H9 (cell line): ENCODE data around the gene ACER1. TPM values are rescaled to one million over a fixed set of nuclear protein-coding genes. Genes with fewer than 3 reads are reported as not detected.

Source experiments
- DNase-seq: peaks from one replicate; pipeline ENCODE4 v3.0.0-alpha.2; 2017
- H2AFZ ChIP-seq: one replicate; pipeline ENCODE4 v1.6.1; 2013; ENCODE audit warnings: mild to moderate bottlenecking, low read length, control low read depth, moderate library complexity
- H2AK5ac ChIP-seq: 2 replicates; pipeline ENCODE4 v1.6.1; 2013; ENCODE audit warnings: low read length, control low read depth, mixed read lengths; ENCODE audit not compliant: insufficient read length
- H2BK120ac ChIP-seq: one replicate; pipeline ENCODE4 v1.6.1; 2013; ENCODE audit warnings: low read depth, mild to moderate bottlenecking, low read length, control low read depth, inconsistent platforms; ENCODE audit not compliant: poor library complexity, severe bottlenecking
- H2BK12ac ChIP-seq: 2 replicates; pipeline ENCODE4 v1.6.1; 2013; ENCODE audit warnings: low read length, control low read depth, mixed read lengths, low read depth; ENCODE audit not compliant: insufficient read length
- H2BK15ac ChIP-seq: 2 replicates; pipeline ENCODE4 v1.6.1; 2013; ENCODE audit warnings: low read depth, low read length, control low read depth
- H2BK20ac ChIP-seq: one replicate; pipeline ENCODE4 v1.6.1; 2013; ENCODE audit warnings: low read depth, mild to moderate bottlenecking, low read length, control low read depth, inconsistent platforms; ENCODE audit not compliant: poor library complexity, severe bottlenecking
- H2BK5ac ChIP-seq: 2 replicates; pipeline ENCODE4 v1.6.1; 2013; ENCODE audit warnings: low read length, control low read depth, mixed read lengths; ENCODE audit not compliant: insufficient read length
- H3K14ac ChIP-seq: 2 replicates; pipeline ENCODE4 v1.6.1; 2013; ENCODE audit warnings: low read length, control low read depth; ENCODE audit not compliant: insufficient read depth
- H3K18ac ChIP-seq: 2 replicates; pipeline ENCODE4 v1.6.1; 2013; ENCODE audit warnings: low read depth, mild to moderate bottlenecking, mixed read lengths, low read length, control low read depth; ENCODE audit not compliant: insufficient read length
- H3K23ac ChIP-seq: 2 replicates; pipeline ENCODE4 v1.6.1; 2013; ENCODE audit warnings: low read length, control low read depth, mixed read lengths, low read depth; ENCODE audit not compliant: insufficient read length
- H3K23me2 ChIP-seq: 2 replicates; pipeline ENCODE4 v1.6.1; 2013; ENCODE audit warnings: low read depth, mild to moderate bottlenecking, mixed read lengths, low read length, control low read depth; ENCODE audit not compliant: insufficient read length, poor library complexity, severe bottlenecking
- H3K27ac ChIP-seq: 2 replicates; pipeline ENCODE4 v1.5.1; 2013; ENCODE audit warnings: low read length, control low read depth, mixed read lengths, low read depth; ENCODE audit not compliant: insufficient read length
- H3K27me3 ChIP-seq: 2 replicates; pipeline ENCODE4 v1.6.1; 2013; ENCODE audit warnings: low read length, control low read depth, inconsistent platforms; ENCODE audit not compliant: insufficient read depth
- H3K4ac ChIP-seq: 2 replicates; pipeline ENCODE4 v1.6.1; 2013; ENCODE audit warnings: low read depth, mild to moderate bottlenecking, control low read depth, inconsistent platforms, low read length, moderate library complexity
- H3K4me1 ChIP-seq: 2 replicates; pipeline ENCODE4 v1.6.1; 2013; ENCODE audit warnings: low read length, control low read depth, inconsistent platforms; ENCODE audit not compliant: insufficient read depth
- H3K4me2 ChIP-seq: 2 replicates; pipeline ENCODE4 v1.6.1; 2013; ENCODE audit warnings: low read length, control low read depth, mixed read lengths; ENCODE audit not compliant: insufficient read length, insufficient read depth
- H3K56ac ChIP-seq: 2 replicates; pipeline ENCODE4 v1.6.1; 2013; ENCODE audit warnings: low read depth, mild to moderate bottlenecking, mixed read lengths, low read length, control low read depth; ENCODE audit not compliant: insufficient read length
- H3K79me1 ChIP-seq: 2 replicates; pipeline ENCODE4 v1.6.1; 2013; ENCODE audit warnings: low read depth, mild to moderate bottlenecking, moderate library complexity, low read length, control low read depth, inconsistent platforms; ENCODE audit not compliant: insufficient read depth, poor library complexity, severe bottlenecking
- H3K79me2 ChIP-seq: 2 replicates; pipeline ENCODE4 v1.6.1; 2013; ENCODE audit warnings: low read length, control low read depth, inconsistent platforms; ENCODE audit not compliant: insufficient read depth
- H3K9ac ChIP-seq: 2 replicates; pipeline ENCODE4 v1.6.1; 2013; ENCODE audit warnings: low read length, control low read depth, mixed read lengths; ENCODE audit not compliant: insufficient read length; ENCODE audit errors: extremely low read depth
- H3K9me3 ChIP-seq: one replicate; pipeline ENCODE4 v1.6.1; 2013; ENCODE audit warnings: low read depth, low read length, inconsistent platforms; ENCODE audit not compliant: control insufficient read depth
- H3T11ph ChIP-seq: one replicate; pipeline ENCODE4 v1.6.1; 2013; ENCODE audit warnings: mild to moderate bottlenecking, low read length, control low read depth, inconsistent platforms
- H4K20me1 ChIP-seq: one replicate; pipeline ENCODE4 v1.6.1; 2013; ENCODE audit not compliant: control insufficient read depth, insufficient read length, insufficient read depth
- H4K5ac ChIP-seq: 2 replicates; pipeline ENCODE4 v1.6.1; 2013; ENCODE audit warnings: low read depth, mild to moderate bottlenecking, mixed read lengths, low read length, control low read depth; ENCODE audit not compliant: insufficient read length
- H4K8ac ChIP-seq: replicated peaks from 2 replicates; pipeline ENCODE4 v1.6.1; 2013; ENCODE audit warnings: low read length, control low read depth, mixed read lengths, low read depth; ENCODE audit not compliant: insufficient read length
- H4K91ac ChIP-seq: 2 replicates; pipeline ENCODE4 v1.6.1; 2013; ENCODE audit warnings: low read depth, mild to moderate bottlenecking, moderate library complexity, mixed read lengths, low read length, control low read depth; ENCODE audit not compliant: insufficient read length
- H3K27ac Mint-ChIP-seq, 3 experiments: 2 replicates in 2 of 3; 3 replicates in 1 of 3; pipeline ENCODE4 v1.8.0; 2020 to 2021; ENCODE audit warnings: mixed read lengths in 3 of 3, mild to moderate bottlenecking in 1 of 3, moderate library complexity in 1 of 3
- H3K27me3 Mint-ChIP-seq: 2 replicates; pipeline ENCODE4 v1.8.0; 2021; ENCODE audit warnings: low read depth, mild to moderate bottlenecking, moderate library complexity, mixed read lengths
- H3K36me3 Mint-ChIP-seq, 3 experiments: 2 replicates in 2 of 3; 3 replicates in 1 of 3; pipeline ENCODE4 v1.8.0; 2020 to 2021; ENCODE audit warnings: low read depth in 3 of 3, mixed read lengths in 3 of 3; ENCODE audit not compliant: insufficient read depth in 1 of 3
- H3K4me1 Mint-ChIP-seq, 2 experiments: 2 replicates each; pipeline ENCODE4 v1.8.0; 2020; ENCODE audit warnings: mixed read lengths in 2 of 2
- H3K4me3 Mint-ChIP-seq, 2 experiments: 2 replicates in 1 of 2; 3 replicates in 1 of 2; pipeline ENCODE4 v1.8.0; 2020 to 2021; ENCODE audit warnings: mild to moderate bottlenecking in 2 of 2, mixed read lengths in 2 of 2, moderate library complexity in 1 of 2
- H3K9me3 Mint-ChIP-seq, 2 experiments: 2 replicates in 1 of 2; 3 replicates in 1 of 2; pipeline ENCODE4 v1.8.0; 2020; ENCODE audit warnings: mild to moderate bottlenecking in 2 of 2, mixed read lengths in 2 of 2, moderate library complexity in 1 of 2
- CTCF ChIP-seq: fragments of 200-600 bp; sonication (generic); conservative IDR thresholded peaks from 3 replicates; pipeline ENCODE4 v1.8.0; 2021; ENCODE audit warnings: antibody characterized with exemption, mild to moderate bottlenecking
- WGBS: extraction: QIAGEN DNeasy Blood & Tissue Kit; methylation state at CpG from one replicate; pipeline ENCODE4 v1.1.7; 2013; ENCODE audit warnings: missing lambda C conversion rate, low lambda C conversion rate, mixed read lengths; ENCODE audit not compliant: insufficient read length; ENCODE audit errors: extremely low coverage; 5-methylcytosine and 5-hydroxymethylcytosine counted together
- total RNA-seq: library from RNA; stranded (reverse); gene quantifications from 2 replicates; pipeline ENCODE4 v1.2.1, GENCODE V29; 2021

ACER1 gene
- total RNA-seq, 1 experiment from 2014 or later = not detected

- Mint-ChIP-seq H3K4me3 (no peak overlapping the region), H3K27ac (0 out of 7 replicates have a peak overlapping the region, but pooled peaks of 1 of the 3 experiments have one; percentile 28), H3K4me1 (peaks cover 7 to 20% of the 10 kb centered on the region in 2 experiments), H3K9me3 (peaks cover 4% of the 10 kb centered on the region in 2 experiments; a peak in 4 of 5 replicates), H3K27me3 (no peaks in the 10 kb centered on the region), H3K36me3 (peaks cover 34 to 45% (median 43%) of the 10 kb centered on the region in 3 experiments)
- no peak overlapping the region for H3K27ac ChIP-seq
- no peak overlapping the region for H2BK120ac ChIP-seq
- TF ChIP-seq CTCF = no peak
- H2BK5ac ChIP-seq = no peak overlapping the region
- H2AK5ac ChIP-seq = no peak overlapping the region
- H3K23me2 ChIP-seq = no peaks in the 10 kb centered on the region
- no peak overlapping the region for H3K23ac ChIP-seq
- no peaks in the 10 kb centered on the region for H4K20me1 ChIP-seq
- H4K91ac ChIP-seq = no peak overlapping the region
- H3K14ac ChIP-seq = no peak overlapping the region
- no peaks in the 10 kb centered on the region for H3K27me3 ChIP-seq
- H3K18ac ChIP-seq = no peak overlapping the region
- H3K9me3 ChIP-seq = no peaks in the 10 kb centered on the region
- no peaks in the 10 kb centered on the region for H3K79me1 ChIP-seq
- no peak overlapping the region for H3K4me2 ChIP-seq
- no peak overlapping the region for H2BK20ac ChIP-seq
- no peak overlapping the region for H4K5ac ChIP-seq
- H3K79me2 ChIP-seq = no peaks in the 10 kb centered on the region
- no peak overlapping the region for H3T11ph ChIP-seq
- no peak overlapping the region for H4K8ac ChIP-seq
- H3K4me1 ChIP-seq = no peaks in the 10 kb centered on the region
- DNase-seq = no peak
- H2BK15ac ChIP-seq = no peak overlapping the region
- WGBS = no CpG with 5 or more reads among the region's 6 CpGs
- H3K9ac ChIP-seq = no peak overlapping the region
- H2BK12ac ChIP-seq = no peak overlapping the region
- no peak overlapping the region for H2AFZ ChIP-seq
- no peak overlapping the region for H3K4ac ChIP-seq
- H3K56ac ChIP-seq = no peak overlapping the region
These were observed 44.6 kb upstream of the ACER1 start for GRCh38 chr19:6378041-6378440.
